ENCODE results near the gene ARID3B. TPM values are rescaled to one million over a fixed set of nuclear protein-coding genes. Genes with fewer than 3 reads are reported as not detected.

Gene ARID3B
- total RNA-seq, 2 experiments from 2014 or later: 25.0 to 27.9 TPM

DNA sequence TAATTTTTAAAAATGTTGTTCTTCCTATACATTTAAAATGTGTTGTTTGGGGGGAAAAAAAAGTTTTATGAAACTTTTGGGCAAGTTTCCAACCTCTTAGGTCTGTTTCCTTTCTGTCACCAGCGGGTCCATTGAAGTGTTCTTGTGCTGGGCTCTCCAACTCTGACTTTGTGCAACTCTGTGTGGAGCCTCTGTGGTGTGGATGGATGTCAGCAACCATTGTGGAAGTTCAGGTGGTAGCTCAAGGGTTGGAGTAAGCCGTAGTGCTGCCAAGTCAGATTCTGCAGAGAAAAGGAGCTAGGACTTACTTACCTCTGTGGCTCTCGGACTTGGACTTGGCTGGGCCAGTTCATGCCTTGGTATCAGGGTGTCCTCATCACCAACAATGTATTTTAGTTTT is 22.4 kb downstream of the ARID3B start:
- Histone ChIP-seq H3K9me3 (ENCODE audit: control insufficient read depth in 1 of 2, insufficient read depth in 1 of 2, low read length in 2 of 2) (no peaks in the 10 kb centered on the region), H3K27ac (ENCODE audit: low read depth in 1 of 2, low read length in 2 of 2) (no peak overlapping the region), H3K4me1 (ENCODE audit: insufficient read depth, low read length) (peaks cover 5% of the 10 kb centered on the region), H3K4me3 (ENCODE audit: low read length) (no peak overlapping the region), H3K27me3 (ENCODE audit: control insufficient read depth in 1 of 2, insufficient read depth in 2 of 2, low read length in 2 of 2) (no peaks in the 10 kb centered on the region), H3K36me3 (ENCODE audit: insufficient read depth, low read length) (peaks cover 48% of the 10 kb centered on the region)
- intact Hi-C loops (cut with DNase I, micrococcal nuclease): no loop called here
- Mint-ChIP-seq H3K36me3 (ENCODE audit: low read depth) (peaks cover 73% of the 10 kb centered on the region), H3K27ac (no peak overlapping the region), H3K4me1 (ENCODE audit: low read depth) (peaks cover 65% of the 10 kb centered on the region), H3K4me3 (no peak overlapping the region), H3K27me3 (no peaks in the 10 kb centered on the region), H3K9me3 (no peaks in the 10 kb centered on the region)
- ChIA-PET POLR2A (no interaction called here), CTCF (no interaction called here)
- TF ChIP-seq, protein P1, sequence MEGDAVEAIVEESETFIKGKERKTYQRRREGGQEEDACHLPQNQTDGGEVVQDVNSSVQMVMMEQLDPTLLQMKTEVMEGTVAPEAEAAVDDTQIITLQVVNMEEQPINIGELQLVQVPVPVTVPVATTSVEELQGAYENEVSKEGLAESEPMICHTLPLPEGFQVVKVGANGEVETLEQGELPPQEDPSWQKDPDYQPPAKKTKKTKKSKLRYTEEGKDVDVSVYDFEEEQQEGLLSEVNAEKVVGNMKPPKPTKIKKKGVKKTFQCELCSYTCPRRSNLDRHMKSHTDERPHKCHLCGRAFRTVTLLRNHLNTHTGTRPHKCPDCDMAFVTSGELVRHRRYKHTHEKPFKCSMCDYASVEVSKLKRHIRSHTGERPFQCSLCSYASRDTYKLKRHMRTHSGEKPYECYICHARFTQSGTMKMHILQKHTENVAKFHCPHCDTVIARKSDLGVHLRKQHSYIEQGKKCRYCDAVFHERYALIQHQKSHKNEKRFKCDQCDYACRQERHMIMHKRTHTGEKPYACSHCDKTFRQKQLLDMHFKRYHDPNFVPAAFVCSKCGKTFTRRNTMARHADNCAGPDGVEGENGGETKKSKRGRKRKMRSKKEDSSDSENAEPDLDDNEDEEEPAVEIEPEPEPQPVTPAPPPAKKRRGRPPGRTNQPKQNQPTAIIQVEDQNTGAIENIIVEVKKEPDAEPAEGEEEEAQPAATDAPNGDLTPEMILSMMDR (IDR thresholded peaks at IDR 0.05): no peak
- DNase-seq (no peak), ATAC-seq (ENCODE audit: poor library complexity) (no peak)

DNA sequence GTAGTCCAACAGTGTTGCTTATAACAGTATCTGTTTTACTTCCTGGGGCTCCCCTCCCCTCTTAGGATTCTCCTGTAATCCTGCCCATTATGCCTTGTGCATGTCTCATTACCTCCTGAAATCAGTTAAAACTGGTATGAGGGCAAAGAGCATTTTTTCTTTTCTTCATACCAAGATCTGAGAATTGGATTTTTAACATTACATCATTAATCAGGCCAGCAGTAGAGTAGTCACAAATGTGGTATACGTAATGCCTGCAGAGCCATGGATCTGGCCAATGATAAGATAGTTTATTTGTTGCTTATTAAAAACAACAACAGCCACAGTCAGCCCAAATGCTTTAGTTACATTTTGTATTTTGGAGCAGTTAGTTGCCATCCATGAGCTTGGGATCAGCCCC is 23.2 kb downstream of the ARID3B start:
- H3K4me1 Mint-ChIP-seq (ENCODE audit: low read depth): peaks cover 58% of the 10 kb centered on the region
- ChIA-PET POLR2A (no interaction called here), CTCF (no interaction called here)
- no peak overlapping the region for H3K4me3 Mint-ChIP-seq
- H3K4me3 ChIP-seq (ENCODE audit: low read length): no peak overlapping the region
- no peaks in the 10 kb centered on the region for H3K27me3 Mint-ChIP-seq
- no peaks in the 10 kb centered on the region for H3K9me3 Mint-ChIP-seq
- peaks cover 5% of the 10 kb centered on the region for H3K4me1 ChIP-seq (ENCODE audit: insufficient read depth, low read length)
- H3K36me3 ChIP-seq (ENCODE audit: insufficient read depth, low read length): peaks cover 43% of the 10 kb centered on the region
- no peaks in the 10 kb centered on the region for H3K27me3 ChIP-seq (ENCODE audit: control insufficient read depth in 1 of 2, insufficient read depth in 2 of 2, low read length in 2 of 2)
- intact Hi-C loops (cut with DNase I, micrococcal nuclease): no loop called here
- TF ChIP-seq, protein P1 (IDR thresholded peaks at IDR 0.05): no peak
- H3K9me3 ChIP-seq (ENCODE audit: control insufficient read depth in 1 of 2, insufficient read depth in 1 of 2, low read length in 2 of 2): no peaks in the 10 kb centered on the region
- H3K36me3 Mint-ChIP-seq (ENCODE audit: low read depth): peaks cover 74% of the 10 kb centered on the region
- H3K27ac Mint-ChIP-seq: no peak overlapping the region
- no peak for DNase-seq
- no peak overlapping the region for H3K27ac ChIP-seq (ENCODE audit: low read depth in 1 of 2, low read length in 2 of 2)
- ATAC-seq (ENCODE audit: poor library complexity): no peak

DNA sequence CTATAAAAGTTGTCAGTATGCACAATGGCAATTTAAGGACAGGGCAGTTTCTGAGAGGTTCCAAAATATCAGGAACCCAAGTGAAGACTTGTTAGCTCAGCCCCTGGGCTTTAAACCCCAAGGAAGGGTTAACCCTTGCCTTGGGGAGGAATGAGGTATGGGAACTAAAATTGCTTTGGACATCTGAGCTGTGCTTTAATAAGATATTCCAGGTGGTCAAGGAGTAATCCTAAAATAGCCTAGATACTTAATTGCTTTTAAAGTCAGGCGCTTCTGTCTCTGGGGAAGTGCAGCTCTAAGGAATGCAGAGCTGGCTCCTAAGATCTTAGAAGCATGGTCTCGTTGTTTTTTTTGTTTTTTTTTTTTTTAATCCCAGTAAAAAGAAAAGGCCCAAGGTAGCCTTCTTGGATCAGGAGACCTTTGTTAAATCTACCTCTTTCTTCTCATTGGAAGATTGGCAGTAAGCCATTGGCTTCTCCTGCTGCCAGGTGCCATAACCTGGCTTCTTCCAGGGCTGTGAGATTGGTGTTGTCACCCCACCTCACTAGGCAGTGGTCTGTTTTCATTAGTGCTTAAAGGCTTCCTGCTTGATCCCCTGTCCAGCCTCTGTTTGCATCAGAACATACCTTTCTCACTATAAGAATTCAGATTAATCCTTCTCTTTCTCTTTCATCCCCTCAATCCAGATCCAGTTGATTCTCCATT is 24.5 kb downstream of the ARID3B start:
- no peak overlapping the region for H3K27ac Mint-ChIP-seq
- H3K36me3 ChIP-seq (ENCODE audit: insufficient read depth, low read length): peaks cover 53% of the 10 kb centered on the region
- POLR2A ChIA-PET: no interaction called here

More for the DNA sequence above, 24.5 kb downstream of the ARID3B start:
- Mint-ChIP-seq H3K36me3 (ENCODE audit: low read depth) (peaks cover 79% of the 10 kb centered on the region), H3K4me1 (ENCODE audit: low read depth) (peaks cover 52% of the 10 kb centered on the region), H3K9me3 (no peaks in the 10 kb centered on the region), H3K4me3 (no peak overlapping the region), H3K27me3 (no peaks in the 10 kb centered on the region)
- no peak overlapping the region for H3K27ac ChIP-seq (ENCODE audit: low read depth in 1 of 2, low read length in 2 of 2)
- intact Hi-C loops (cut with DNase I, micrococcal nuclease): no loop called here
- no peak overlapping the region for H3K4me3 ChIP-seq (ENCODE audit: low read length)
- TF ChIP-seq, protein P1 (IDR thresholded peaks at IDR 0.05): no peak
- H3K27me3 ChIP-seq (ENCODE audit: control insufficient read depth in 1 of 2, insufficient read depth in 2 of 2, low read length in 2 of 2): no peaks in the 10 kb centered on the region
- no peak for DNase-seq
- ATAC-seq (ENCODE audit: poor library complexity): no peak
- H3K4me1 ChIP-seq (ENCODE audit: insufficient read depth, low read length): peaks cover 5% of the 10 kb centered on the region
- CTCF ChIA-PET: no interaction called here
- H3K9me3 ChIP-seq (ENCODE audit: control insufficient read depth in 1 of 2, insufficient read depth in 1 of 2, low read length in 2 of 2): no peaks in the 10 kb centered on the region
